Keratinocyte (primary cell): Measurements from ENCODE around the gene PARP3. TPM values are rescaled to one million over a fixed set of nuclear protein-coding genes. Genes with fewer than 3 reads are reported as not detected.

Source experiments
- DNase-seq: peaks from one replicate; pipeline ENCODE4 v3.0.0-alpha.2; 2011; ENCODE audit warnings: low read depth, missing footprints, low spot score
- FAIRE-seq: peaks from 2 replicates; lab custom pipeline; 2011; peaks lifted over from hg19 to GRCh38; lab: Jason Lieb, UNC
- H2AFZ ChIP-seq: 2 replicates; pipeline ENCODE4 v1.6.0; 2012; ENCODE audit warnings: low read length, control low read depth, inconsistent platforms; ENCODE audit not compliant: control insufficient read depth
- H3K27ac ChIP-seq: 2 replicates; pipeline ENCODE4 v1.5.1; 2011; ENCODE audit warnings: low read length; ENCODE audit not compliant: control insufficient read depth, insufficient read depth
- H3K27me3 ChIP-seq: 3 replicates; pipeline ENCODE4 v1.6.0; 2011; ENCODE audit warnings: low read length; ENCODE audit not compliant: control insufficient read depth, insufficient read depth; ENCODE audit errors: extremely low read depth
- H3K36me3 ChIP-seq, 2 experiments: 2 replicates in 1 of 2; 3 replicates in 1 of 2; pipeline ENCODE4 v1.5.1; 2011; ENCODE audit warnings: low read length in 2 of 2, mild to moderate bottlenecking in 1 of 2; ENCODE audit not compliant: control insufficient read depth in 2 of 2, insufficient read depth in 2 of 2; ENCODE audit errors: extremely low read depth in 1 of 2
- H3K4me1 ChIP-seq: 3 replicates; pipeline ENCODE4 v1.5.1; 2011; ENCODE audit warnings: low read length; ENCODE audit not compliant: control insufficient read depth, insufficient read depth; ENCODE audit errors: extremely low read depth
- H3K4me2 ChIP-seq: 3 replicates; pipeline ENCODE4 v1.6.0; 2011; ENCODE audit warnings: low read depth, low read length; ENCODE audit not compliant: control insufficient read depth, insufficient read depth; ENCODE audit errors: extremely low read depth
- H3K4me3 ChIP-seq, 3 experiments: fragments of 200-600 bp in 1 of 3; sonication (generic) in 1 of 3; 2 replicates in 2 of 3; 3 replicates in 1 of 3; pipeline ENCODE4 v1.5.1; 2011 to 2016; ENCODE audit warnings: low read length in 3 of 3, mild to moderate bottlenecking in 3 of 3, control low read depth in 2 of 3, inconsistent platforms in 1 of 3, low read depth in 1 of 3, mixed read lengths in 1 of 3, mixed run types in 1 of 3, moderate library complexity in 1 of 3; ENCODE audit not compliant: control insufficient read depth in 2 of 3, insufficient read depth in 2 of 3; ENCODE audit errors: extremely low read depth in 1 of 3
- H3K79me2 ChIP-seq: 2 replicates; pipeline ENCODE4 v1.6.0; 2012; ENCODE audit warnings: low read length; ENCODE audit not compliant: control insufficient read depth, insufficient read depth
- H3K9ac ChIP-seq: 3 replicates; pipeline ENCODE4 v1.6.0; 2011; ENCODE audit warnings: low read length; ENCODE audit not compliant: control insufficient read depth, insufficient read depth; ENCODE audit errors: extremely low read depth
- H3K9me1 ChIP-seq: 3 replicates; pipeline ENCODE4 v1.6.0; 2011; ENCODE audit warnings: low read length; ENCODE audit not compliant: control insufficient read depth, insufficient read depth; ENCODE audit errors: extremely low read depth
- H3K9me3 ChIP-seq: 2 replicates; pipeline ENCODE4 v1.5.1; 2012; ENCODE audit warnings: low read depth, low read length; ENCODE audit not compliant: control insufficient read depth
- H4K20me1 ChIP-seq: 3 replicates; pipeline ENCODE4 v1.6.0; 2011; ENCODE audit warnings: low read length; ENCODE audit not compliant: control insufficient read depth, insufficient read depth; ENCODE audit errors: extremely low read depth
- CTCF ChIP-seq, 3 experiments: IDR thresholded peaks in 1 of 3; conservative IDR thresholded peaks in 1 of 3; optimal IDR thresholded peaks in 1 of 3; 2 replicates in 2 of 3; 3 replicates in 1 of 3; pipeline versions ENCODE3 to v1.5.1; 2011; ENCODE audit warnings: low read length in 3 of 3, mild to moderate bottlenecking in 3 of 3, moderate library complexity in 2 of 3, control low read depth in 1 of 3, inconsistent platforms in 1 of 3; ENCODE audit not compliant: insufficient read depth in 2 of 3; ENCODE audit errors: extremely low read depth in 1 of 3
- EZH2 ChIP-seq: IDR thresholded peaks from one replicate; pipeline ENCODE4 v1.6.1; 2012; ENCODE audit warnings: inconsistent platforms, mild to moderate bottlenecking, low read length, moderate library complexity
- dilution Hi-C: fragments of 300-500 bp; cut with MboI; formaldehyde crosslinking; loops from one replicate; pipeline ENCODE4 v1.7.0; 2020; ENCODE audit warnings: low sequenced_read_pairs; ENCODE audit not compliant: extremely low pct_ligation_motif_present
- polyA plus RNA-seq, 5 experiments: library from polyadenylated mRNA; depleted of rRNA in 3 of 5; stranded (reverse) in 3 of 5; stranded (forward) in 1 of 5; unstranded in 1 of 5; fragments of >200 nt; gene quantifications; 1 replicate in 1 of 5; 2 replicates in 3 of 5; 3 replicates in 1 of 5; pipeline versions ENCODE4 v1.2.1 to v1.2.3, GENCODE V29; 2011 to 2012; ENCODE audit warnings: missing spikeins in 2 of 5, low read depth in 1 of 5, low replicate concordance in 1 of 5

Gene PARP3
- polyA plus RNA-seq, 1 donor (not counting 4 experiments of a cell fraction or from before 2014, with no cell fraction given) = 6.4 TPM

- Histone ChIP-seq H3K36me3 (no peaks in the 10 kb centered on the region), H3K4me3 (no peak overlapping the region), H3K79me2 (peaks cover 4% of the 10 kb centered on the region), H3K27me3 (no peaks in the 10 kb centered on the region), H3K9me3 (no peaks in the 10 kb centered on the region), H3K4me1 (peaks cover 40% of the 10 kb centered on the region), H4K20me1 (no peaks in the 10 kb centered on the region), H3K27ac (peak overlapping the region; percentile 22), H3K9ac (peak overlapping the region; percentile 33), H2AFZ (no peak overlapping the region), H3K9me1 (no peaks in the 10 kb centered on the region), H3K4me2 (peak overlapping the region; percentile 39)
- FAIRE-seq = no peak
- TF ChIP-seq CTCF (optimal IDR thresholded peaks at IDR 0.05 in 1 of 3, IDR thresholded peaks at IDR 0.05 in 1 of 3, conservative IDR thresholded peaks at IDR 0.05 in 1 of 3; ENCODE audit: extremely low read depth in 1 of 3, insufficient read depth in 2 of 3, low read length in 3 of 3) = no peak
- TF ChIP-seq EZH2 = no peak
- dilution Hi-C loops = no loop called here
- DNase-seq = no peak
Observed at GRCh38 chr3:51978143-51978502, 36.0 kb downstream of the PARP3 start.

GRCh38 chr3:51980253-51980652, 38.1 kb downstream of the PARP3 start:
- Histone ChIP-seq H3K27me3 (no peaks in the 10 kb centered on the region), H3K4me3 (no peak overlapping the region), H3K9me3 (no peaks in the 10 kb centered on the region), H3K79me2 (peaks cover 4% of the 10 kb centered on the region), H3K9ac (no peak overlapping the region), H3K36me3 (no peaks in the 10 kb centered on the region), H2AFZ (no peak overlapping the region), H3K4me1 (peaks cover 34% of the 10 kb centered on the region), H4K20me1 (no peaks in the 10 kb centered on the region), H3K27ac (no peak overlapping the region), H3K9me1 (no peaks in the 10 kb centered on the region), H3K4me2 (no peak overlapping the region)
- dilution Hi-C loops = no loop called here
- no peak for FAIRE-seq
- no peak for DNase-seq
- TF ChIP-seq CTCF (optimal IDR thresholded peaks at IDR 0.05 in 1 of 3, IDR thresholded peaks at IDR 0.05 in 1 of 3, conservative IDR thresholded peaks at IDR 0.05 in 1 of 3; ENCODE audit: extremely low read depth in 1 of 3, insufficient read depth in 2 of 3, low read length in 3 of 3) (no peak), EZH2 (no peak)
